Ureter (tissue), 1 donor: ENCODE data around the gene CXCL17. TPM values are rescaled to one million over a fixed set of nuclear protein-coding genes. Genes with fewer than 3 reads are reported as not detected.

Source experiments
- DNase-seq: peaks from one replicate; pipeline ENCODE4 v3.0.0-alpha.2; 2020; ENCODE audit warnings: low spot score
- total RNA-seq: library from RNA; stranded (reverse); gene quantifications from one replicate; pipeline ENCODE4 v1.2.4, GENCODE V29; 2023
- donor health status: DM: yes; HTN: yes; CAD: no.

CXCL17 gene
- total RNA-seq, 1 donor from 2014 or later, result 77.8 TPM

GRCh38 chr19:42400404-42400803, 42.3 kb downstream of the CXCL17 start:
- no peak for DNase-seq

- DNase-seq, result no peak
These were observed 45.2 kb downstream of the CXCL17 start for GRCh38 chr19:42397263-42398166.

- DNase-seq, result peak; percentile 99
These were observed 46.1 kb downstream of the CXCL17 start for GRCh38 chr19:42396381-42397262.

GRCh38 chr19:42394751-42395150, 48.0 kb downstream of the CXCL17 start:
- no peak for DNase-seq

- DNase-seq, result no peak
These were observed 50.6 kb downstream of the CXCL17 start for GRCh38 chr19:42392165-42392564.

GRCh38 chr19:42389899-42390298, 52.8 kb downstream of the CXCL17 start, which contains the start of gene CNFN:
TSS of gene CNFN (minus strand) at chr19:42390297. CDS start at chr19:42389037, 1,260 bp downstream.
- DNase-seq, result no peak

- DNase-seq, result no peak
These were observed 53.8 kb downstream of the CXCL17 start for GRCh38 chr19:42388851-42389489.

- peak; percentile 61 for DNase-seq
These were observed 55.6 kb downstream of the CXCL17 start for GRCh38 chr19:42386974-42387707.

GRCh38 chr19:42380155-42380554, 62.6 kb downstream of the CXCL17 start:
- no peak for DNase-seq

Other genes starting within 250 kb of the CXCL17 start
- gene DEDD2, start 225.3 kb downstream of the CXCL17 start, total RNA-seq, result 24.7 TPM
- gene ZNF526, start 222.6 kb downstream of the CXCL17 start, total RNA-seq, result 13.2 TPM
- gene GSK3A, start 200.3 kb downstream of the CXCL17 start, total RNA-seq, result 36.4 TPM
- 47.4 TPM for gene ERF, start 187.8 kb downstream of the CXCL17 start, total RNA-seq
- 83.4 TPM for gene CIC, start 173.7 kb downstream of the CXCL17 start, total RNA-seq
- gene PRR19, start 140.8 kb downstream of the CXCL17 start, total RNA-seq, result 1.6 TPM
- gene PAFAH1B3, start 140.3 kb downstream of the CXCL17 start, total RNA-seq, result 19.8 TPM
- gene TMEM145, start 129.6 kb downstream of the CXCL17 start, total RNA-seq, result 1.4 TPM
- 22.0 TPM for gene MEGF8, start 117.3 kb downstream of the CXCL17 start, total RNA-seq
- 5.3 TPM for gene CNFN, start 52.6 kb downstream of the CXCL17 start, total RNA-seq
- 23.6 TPM for gene LIPE, start 15.6 kb downstream of the CXCL17 start, total RNA-seq
- 21.6 TPM for gene CEACAM1, start 85.5 kb upstream of the CXCL17 start, total RNA-seq
- not detected for gene CEACAM8, start 152.0 kb upstream of the CXCL17 start, total RNA-seq